Progenitor cell of endocrine pancreas (in vitro differentiated cells): ENCODE results near the gene SPAG4. TPM values are rescaled to one million over a fixed set of nuclear protein-coding genes. Genes with fewer than 3 reads are reported as not detected.
A peak's percentile ranks its signal among the peaks of the same experiment; 100 is the strongest.

Source experiments
- DNase-seq: peaks from one replicate; pipeline ENCODE4 v3.0.0; 2021; ENCODE audit warnings: low spot score; ENCODE audit not compliant: unreplicated experiment
- H3K27ac Mint-ChIP-seq: 2 replicates; pipeline ENCODE4 v1.8.0; 2021; ENCODE audit warnings: mild to moderate bottlenecking, moderate library complexity, mixed read lengths
- H3K27me3 Mint-ChIP-seq: 2 replicates; pipeline ENCODE4 v1.8.0; 2021; ENCODE audit warnings: mixed read lengths
- H3K36me3 Mint-ChIP-seq: 2 replicates; pipeline ENCODE4 v1.8.0; 2022; ENCODE audit warnings: mixed read lengths; ENCODE audit not compliant: insufficient read depth
- H3K4me1 Mint-ChIP-seq: 2 replicates; pipeline ENCODE4 v1.8.0; 2021; ENCODE audit warnings: low read depth, mixed read lengths
- H3K4me3 Mint-ChIP-seq: 2 replicates; pipeline ENCODE4 v1.8.0; 2021; ENCODE audit warnings: low read depth, mild to moderate bottlenecking, moderate library complexity, mixed read lengths
- H3K9me3 Mint-ChIP-seq: 2 replicates; pipeline ENCODE4 v1.8.0; 2021; ENCODE audit warnings: low read depth, mixed read lengths
- CTCF ChIP-seq: fragments of 200-600 bp; sonication (generic); IDR thresholded peaks from one replicate; pipeline ENCODE4 v1.5.0; 2021; ENCODE audit warnings: antibody characterized with exemption, mild to moderate bottlenecking; ENCODE audit not compliant: unreplicated experiment
- total RNA-seq: library from RNA; stranded (reverse); gene quantifications from 2 replicates; pipeline ENCODE4 v1.2.1, GENCODE V29; 2021

The SPAG4 gene
- total RNA-seq, 1 donor from 2014 or later = 1.1 TPM

GRCh38 chr20:35598899-35599775, 16.5 kb upstream of the SPAG4 start:
- Mint-ChIP-seq H3K4me3 (no peak overlapping the region), H3K27me3 (peaks cover 82% of the 10 kb centered on the region), H3K4me1 (peaks cover 1% of the 10 kb centered on the region), H3K9me3 (no peaks in the 10 kb centered on the region), H3K36me3 (no peaks in the 10 kb centered on the region), H3K27ac (no peak overlapping the region)
- no peak for DNase-seq
- TF ChIP-seq CTCF = no peak

DNA sequence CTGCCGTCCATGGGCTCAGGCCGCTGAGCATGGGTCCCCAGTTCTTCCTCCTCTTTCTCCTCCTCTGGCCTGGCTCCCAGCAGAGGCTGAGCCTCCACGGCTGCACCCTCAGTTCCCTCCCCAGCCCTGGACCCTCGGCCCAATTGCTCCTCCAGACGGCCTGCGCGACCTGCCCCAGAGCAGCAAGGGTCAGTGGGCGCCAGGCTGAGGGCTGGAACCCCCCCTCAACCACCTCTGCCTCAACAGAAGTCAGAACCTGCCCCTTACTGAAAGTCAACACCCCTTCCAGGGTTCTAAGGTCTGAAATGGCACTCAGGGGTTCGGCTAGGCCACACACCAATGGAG, 15.9 kb upstream of the SPAG4 start:
- Mint-ChIP-seq H3K36me3 (no peaks in the 10 kb centered on the region), H3K27me3 (peaks cover 82% of the 10 kb centered on the region), H3K27ac (no peak overlapping the region), H3K4me3 (no peak overlapping the region), H3K9me3 (no peaks in the 10 kb centered on the region), H3K4me1 (peaks cover 1% of the 10 kb centered on the region)
- no peak for DNase-seq
- TF ChIP-seq CTCF = no peak

DNA sequence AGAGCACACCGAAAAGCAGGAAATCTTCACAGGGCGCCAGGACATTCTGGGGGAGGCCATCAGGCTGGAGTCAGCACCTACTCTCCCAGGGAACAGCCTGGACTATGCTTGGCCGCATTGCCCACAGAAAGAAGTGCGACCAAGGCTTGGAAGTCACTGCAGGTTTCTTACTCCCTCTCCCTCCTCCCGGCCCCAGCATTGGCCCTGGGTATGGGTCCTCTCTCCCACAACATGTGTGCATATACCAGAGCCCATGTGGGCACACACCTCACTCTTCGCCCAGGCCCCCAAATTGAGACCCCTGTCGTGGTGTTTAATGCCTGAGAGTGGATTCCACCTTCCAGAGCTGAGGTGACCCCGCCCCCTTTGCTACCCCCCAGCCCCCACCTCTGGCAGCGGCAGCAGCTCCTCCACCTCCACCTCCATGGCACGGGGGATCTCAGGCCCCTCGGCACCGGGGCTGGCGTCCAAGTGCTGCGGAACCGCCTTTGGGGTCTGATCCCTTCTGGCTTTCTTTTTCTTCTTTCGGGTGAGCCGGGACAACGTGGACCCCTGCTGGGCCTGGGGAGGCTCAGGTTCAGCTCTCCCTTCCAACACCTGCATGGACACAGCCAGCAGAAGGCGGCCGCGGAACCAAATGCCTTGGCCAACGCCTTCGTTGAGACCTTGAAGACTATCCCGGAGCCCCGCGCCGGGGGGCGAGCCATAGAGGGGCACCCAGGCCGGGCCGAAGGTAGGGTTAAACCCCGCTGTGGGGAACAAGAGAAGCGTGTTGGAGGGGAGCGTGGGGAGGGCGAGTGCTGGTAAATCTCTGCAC, 15.2 kb upstream of the SPAG4 start:
- no peak for DNase-seq
- Mint-ChIP-seq H3K27ac (no peak overlapping the region), H3K27me3 (peaks cover 88% of the 10 kb centered on the region), H3K4me1 (peaks cover 1% of the 10 kb centered on the region), H3K36me3 (no peaks in the 10 kb centered on the region), H3K4me3 (peak overlapping the region; percentile 63), H3K9me3 (no peaks in the 10 kb centered on the region)
- no peak for TF ChIP-seq CTCF

GRCh38 chr20:35600993-35601973, 14.3 kb upstream of the SPAG4 start:
- H3K4me1 Mint-ChIP-seq = peaks cover 1% of the 10 kb centered on the region
- H3K27ac Mint-ChIP-seq = peak overlapping the region; percentile 52
- peak overlapping the region; percentile 63 for H3K4me3 Mint-ChIP-seq
- peaks cover 84% of the 10 kb centered on the region for H3K27me3 Mint-ChIP-seq
- no peaks in the 10 kb centered on the region for H3K36me3 Mint-ChIP-seq
- no peaks in the 10 kb centered on the region for H3K9me3 Mint-ChIP-seq
- peak; percentile 50 for DNase-seq
- TF ChIP-seq CTCF = peak; percentile 37

- H3K27me3 Mint-ChIP-seq = peaks cover 80% of the 10 kb centered on the region
- peaks cover 1% of the 10 kb centered on the region for H3K4me1 Mint-ChIP-seq
- no peaks in the 10 kb centered on the region for H3K36me3 Mint-ChIP-seq
- DNase-seq = no peak
- no peaks in the 10 kb centered on the region for H3K9me3 Mint-ChIP-seq
- H3K4me3 Mint-ChIP-seq = no peak overlapping the region
- no peak overlapping the region for H3K27ac Mint-ChIP-seq
- no peak for TF ChIP-seq CTCF
These were observed 13.6 kb upstream of the SPAG4 start for GRCh38 chr20:35601990-35602389.
